Measurements from ENCODE around the gene NOS2. TPM values are rescaled to one million over a fixed set of nuclear protein-coding genes. Genes with fewer than 3 reads are reported as not detected.
"Not testable (repeated sequence)": the region's sequence is repeated elsewhere in the genome, so short reads cannot be mapped to it uniquely, and the experiment has no call there.

The NOS2 gene
- total RNA-seq, 4 donors from 2014 or later, result 0.09 to 2.8 (median 0.62) TPM; not detected in 1

DNA sequence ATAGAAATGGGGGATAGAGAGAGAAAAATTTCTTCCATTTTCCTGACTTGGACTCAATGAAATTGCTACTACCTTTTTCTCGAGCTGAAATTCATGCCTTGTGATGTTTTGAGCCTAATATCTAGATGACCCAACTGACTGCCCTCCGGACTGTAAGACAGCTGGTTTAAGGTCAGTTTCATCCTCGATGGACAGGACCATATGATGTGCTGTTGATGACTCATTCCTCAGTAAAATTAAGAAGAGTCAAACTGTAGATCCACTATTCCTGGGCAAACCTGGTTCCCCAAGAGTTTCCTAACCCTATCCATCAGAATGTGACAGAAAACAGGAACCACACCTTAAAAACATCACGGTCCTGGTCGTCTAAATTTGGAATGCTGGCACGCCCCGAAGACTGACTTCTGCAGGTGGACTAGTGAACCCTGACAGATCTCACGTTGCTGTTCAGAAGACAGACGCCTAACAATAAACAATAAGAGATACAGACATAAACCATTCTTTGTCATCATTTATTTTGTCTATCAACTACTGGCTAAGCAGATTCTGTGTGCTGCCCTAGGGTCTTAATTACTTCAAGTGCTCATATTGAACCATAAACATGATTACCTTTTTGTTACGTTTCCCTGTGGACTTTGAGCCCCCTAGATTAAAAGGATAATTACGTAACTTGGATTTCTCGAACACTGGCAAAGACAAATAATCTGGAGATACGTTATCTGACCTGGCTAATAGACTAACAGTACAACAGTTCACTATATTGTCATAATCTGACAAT, 45.1 kb upstream of the NOS2 start:
- Histone ChIP-seq H3K27me3 (no peaks in the 10 kb centered on the region), H3K36me3 (no peaks in the 10 kb centered on the region), H3K4me1 (no peaks in the 10 kb centered on the region), H3K4me3 (no peak overlapping the region), H3K9me3 (no peaks in the 10 kb centered on the region), H3K27ac (no peak overlapping the region)
- no peak for DNase-seq
- intact Hi-C loops (cut with DNase I; ENCODE audit: low total_unique reads), result no loop called here
- no peak for TF ChIP-seq POLR2A (IDR thresholded peaks at IDR 0.05)
- TF ChIP-seq, protein P1, sequence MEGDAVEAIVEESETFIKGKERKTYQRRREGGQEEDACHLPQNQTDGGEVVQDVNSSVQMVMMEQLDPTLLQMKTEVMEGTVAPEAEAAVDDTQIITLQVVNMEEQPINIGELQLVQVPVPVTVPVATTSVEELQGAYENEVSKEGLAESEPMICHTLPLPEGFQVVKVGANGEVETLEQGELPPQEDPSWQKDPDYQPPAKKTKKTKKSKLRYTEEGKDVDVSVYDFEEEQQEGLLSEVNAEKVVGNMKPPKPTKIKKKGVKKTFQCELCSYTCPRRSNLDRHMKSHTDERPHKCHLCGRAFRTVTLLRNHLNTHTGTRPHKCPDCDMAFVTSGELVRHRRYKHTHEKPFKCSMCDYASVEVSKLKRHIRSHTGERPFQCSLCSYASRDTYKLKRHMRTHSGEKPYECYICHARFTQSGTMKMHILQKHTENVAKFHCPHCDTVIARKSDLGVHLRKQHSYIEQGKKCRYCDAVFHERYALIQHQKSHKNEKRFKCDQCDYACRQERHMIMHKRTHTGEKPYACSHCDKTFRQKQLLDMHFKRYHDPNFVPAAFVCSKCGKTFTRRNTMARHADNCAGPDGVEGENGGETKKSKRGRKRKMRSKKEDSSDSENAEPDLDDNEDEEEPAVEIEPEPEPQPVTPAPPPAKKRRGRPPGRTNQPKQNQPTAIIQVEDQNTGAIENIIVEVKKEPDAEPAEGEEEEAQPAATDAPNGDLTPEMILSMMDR (IDR thresholded peaks at IDR 0.05), result no peak

DNA sequence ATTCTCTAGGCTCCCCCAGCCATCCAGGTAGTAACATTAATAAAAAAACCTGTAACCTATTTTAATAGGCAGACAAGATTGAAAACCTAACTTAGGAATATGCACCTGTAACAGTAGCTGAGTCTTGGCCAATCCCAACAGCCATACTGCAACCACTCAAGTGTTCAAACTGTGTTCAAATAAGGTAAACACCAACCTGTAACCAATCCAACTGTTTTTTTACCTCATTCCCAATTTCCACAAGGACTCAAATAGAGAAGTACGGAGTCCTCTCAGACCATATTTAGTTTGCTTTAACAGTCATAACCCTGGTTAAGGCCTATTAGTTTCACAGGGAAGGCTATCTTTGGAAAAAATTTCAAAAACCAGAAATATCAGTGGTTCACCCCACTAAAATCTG, 40.4 kb upstream of the NOS2 start:
- Histone ChIP-seq H3K27me3 (no peaks in the 10 kb centered on the region), H3K9me3 (no peaks in the 10 kb centered on the region), H3K36me3 (no peaks in the 10 kb centered on the region), H3K4me3 (no peak overlapping the region), H3K27ac (no peak overlapping the region), H3K4me1 (no peaks in the 10 kb centered on the region)
- intact Hi-C loops (cut with DNase I; ENCODE audit: low total_unique reads), result no loop called here
- no peak for TF ChIP-seq POLR2A (IDR thresholded peaks at IDR 0.05)
- TF ChIP-seq, protein P1 (IDR thresholded peaks at IDR 0.05), result no peak
- no peak for DNase-seq

DNA sequence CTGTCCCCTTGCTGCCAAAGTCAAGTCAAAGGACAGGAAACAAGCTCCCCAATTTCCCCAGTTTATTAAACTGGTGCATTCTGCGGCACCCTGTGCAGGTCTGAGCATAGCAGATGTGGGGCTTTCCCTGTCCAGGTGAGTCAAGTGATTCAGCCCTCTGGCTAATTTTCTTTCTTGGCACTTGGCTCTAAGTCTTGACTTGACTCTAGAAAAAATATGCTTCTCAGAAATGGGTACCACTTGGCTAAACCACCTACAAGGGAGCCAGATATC, 40.0 kb upstream of the NOS2 start:
- H3K9me3 ChIP-seq; H3K36me3 ChIP-seq; H3K4me1 ChIP-seq; H3K27me3 ChIP-seq; H3K4me3 ChIP-seq; H3K27ac ChIP-seq; intact Hi-C loops (cut with DNase I; ENCODE audit: low total_unique reads); DNase-seq: not testable (repeated sequence)

DNA sequence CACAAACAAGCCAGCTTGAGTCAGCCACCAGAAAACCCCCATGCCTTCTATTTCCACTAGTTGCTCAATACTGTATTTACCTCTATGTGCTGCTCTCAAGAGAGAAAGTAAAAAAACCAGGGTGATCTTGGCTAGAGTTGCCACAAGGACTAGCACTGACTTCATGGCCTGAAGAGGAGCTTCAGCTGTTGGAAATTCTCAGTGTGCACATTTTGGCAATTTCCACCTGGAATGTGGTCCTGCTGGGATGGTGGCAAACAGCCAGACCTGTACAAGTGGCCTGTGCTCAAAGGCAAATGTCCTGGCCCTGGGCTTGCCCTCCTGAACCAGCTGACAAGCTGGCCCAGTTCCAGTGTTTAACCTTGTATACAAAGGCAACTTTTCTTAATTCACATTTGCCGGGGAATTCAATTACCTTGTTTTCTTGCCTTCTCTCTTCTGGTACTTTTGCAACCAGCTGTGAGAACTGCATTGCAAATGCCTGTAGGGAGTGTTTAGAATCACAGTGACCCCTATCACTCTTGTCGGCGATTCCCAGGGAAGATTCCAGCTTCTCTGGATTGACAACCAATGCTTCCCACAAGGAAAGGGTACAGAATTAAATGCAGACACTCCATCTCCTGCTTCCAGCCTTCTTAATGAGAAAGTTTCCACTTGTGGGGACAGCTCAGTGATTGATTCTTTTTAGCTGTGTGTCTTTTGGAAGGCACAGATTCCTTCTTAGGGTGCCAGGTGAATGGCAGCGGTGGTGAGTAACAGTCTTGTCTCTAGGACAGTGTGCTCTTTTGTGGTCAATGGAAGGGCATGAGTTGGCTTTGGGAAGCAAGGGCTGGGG, 39.5 kb upstream of the NOS2 start:
- DNase-seq, result not testable (repeated sequence)

DNA sequence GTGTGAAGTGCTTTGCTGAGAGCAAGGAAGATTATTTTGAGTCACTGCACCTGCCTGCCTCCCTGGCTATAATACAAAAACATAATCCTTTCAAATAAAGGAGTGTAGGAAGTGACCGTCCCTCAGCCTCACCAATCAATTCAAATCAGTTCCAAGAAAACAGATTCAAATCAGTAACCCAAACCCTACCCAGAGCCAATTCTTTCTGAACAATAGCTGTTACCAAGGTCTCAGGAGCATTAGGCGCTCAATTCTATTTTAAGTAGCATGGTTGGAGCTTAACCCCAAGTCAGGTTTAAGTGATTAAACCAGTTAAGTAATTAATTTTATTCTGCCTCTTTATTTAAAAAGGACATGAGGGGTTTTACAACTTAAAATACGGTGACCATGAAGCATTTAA, 38.3 kb upstream of the NOS2 start:
- intact Hi-C loops (cut with DNase I; ENCODE audit: low total_unique reads); H3K4me1 ChIP-seq; H3K9me3 ChIP-seq; DNase-seq; H3K36me3 ChIP-seq; H3K27ac ChIP-seq; H3K4me3 ChIP-seq; H3K27me3 ChIP-seq: not testable (repeated sequence)

More for the DNA sequence above, 39.5 kb upstream of the NOS2 start:
- intact Hi-C loops (cut with DNase I; ENCODE audit: low total_unique reads); H3K4me1 ChIP-seq; H3K27me3 ChIP-seq; H3K4me3 ChIP-seq; H3K36me3 ChIP-seq; H3K9me3 ChIP-seq; H3K27ac ChIP-seq: not testable (repeated sequence)

DNA sequence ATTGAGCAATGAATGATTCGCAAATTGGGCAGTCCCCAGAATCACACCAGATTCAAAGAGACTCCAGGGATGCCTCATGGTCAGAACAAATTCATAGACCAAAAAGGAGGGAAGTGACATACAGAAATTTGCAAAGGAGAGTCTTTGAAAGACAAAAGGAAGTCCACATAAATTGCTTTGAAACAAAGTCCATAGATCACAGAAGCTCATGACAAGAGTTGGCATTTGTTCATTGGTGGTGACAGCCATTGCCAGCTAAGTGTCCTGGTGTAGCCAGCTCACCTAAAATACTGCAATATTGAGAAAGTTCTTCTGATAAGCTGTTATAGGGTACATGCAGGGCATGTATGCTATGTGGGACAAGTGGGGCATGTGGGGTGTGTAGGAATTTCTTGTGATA, 37.4 kb upstream of the NOS2 start:
- H3K4me3 ChIP-seq; H3K27ac ChIP-seq; H3K4me1 ChIP-seq; H3K27me3 ChIP-seq; H3K9me3 ChIP-seq; DNase-seq; intact Hi-C loops (cut with DNase I; ENCODE audit: low total_unique reads); H3K36me3 ChIP-seq: not testable (repeated sequence)

DNA sequence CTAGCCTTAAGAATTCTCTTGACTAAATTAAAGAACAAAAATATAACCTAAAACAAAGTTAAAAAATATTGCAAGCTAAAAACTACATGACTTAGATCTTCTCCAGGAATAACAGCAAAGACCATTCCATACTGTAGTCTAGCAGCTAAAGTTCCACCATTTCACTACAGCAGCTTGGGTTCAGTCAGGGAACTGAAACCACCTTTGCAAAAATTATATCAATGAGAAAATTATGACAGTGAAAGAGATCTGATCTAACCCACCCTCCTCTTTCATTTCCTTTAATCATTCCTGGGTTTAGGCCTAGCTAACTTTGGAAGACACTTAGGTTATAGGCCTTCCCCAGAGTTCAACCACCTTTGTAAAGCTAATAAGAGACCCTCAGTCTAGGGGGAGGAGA, 36.3 kb upstream of the NOS2 start:
- TF ChIP-seq, protein P1 (IDR thresholded peaks at IDR 0.05), result no peak
- no peak for TF ChIP-seq POLR2A (IDR thresholded peaks at IDR 0.05)
- no peaks in the 10 kb centered on the region for H3K9me3 ChIP-seq
- intact Hi-C loops (cut with DNase I; ENCODE audit: low total_unique reads), result no loop called here

More for the DNA sequence above, 36.3 kb upstream of the NOS2 start:
- no peaks in the 10 kb centered on the region for H3K36me3 ChIP-seq
- no peaks in the 10 kb centered on the region for H3K27me3 ChIP-seq
- no peak overlapping the region for H3K27ac ChIP-seq
- H3K4me1 ChIP-seq, result no peaks in the 10 kb centered on the region
- no peak for DNase-seq
- no peak overlapping the region for H3K4me3 ChIP-seq

Measured in uterus (tissue), 4 donors.